Neuronal stem cell (in vitro differentiated cells): ENCODE data around the gene USPL1.

ENCODE experiments used
- DNase-seq: peaks from one replicate; pipeline ENCODE4 v3.0.0-alpha.2; 2013; ENCODE audit warnings: low spot score
- H2AFZ ChIP-seq: one replicate; pipeline ENCODE4 v1.6.1; 2013; ENCODE audit warnings: mild to moderate bottlenecking, low read length, inconsistent platforms
- H2AK5ac ChIP-seq: 2 replicates; pipeline ENCODE4 v1.6.1; 2013; ENCODE audit warnings: low read depth, mild to moderate bottlenecking, inconsistent platforms, low read length, moderate library complexity, mixed read lengths
- H2BK120ac ChIP-seq: 2 replicates; pipeline ENCODE4 v1.6.1; 2013; ENCODE audit warnings: low read depth, mild to moderate bottlenecking, inconsistent platforms, low read length, moderate library complexity, mixed read lengths
- H2BK12ac ChIP-seq: one replicate; pipeline ENCODE4 v1.6.1; 2013; ENCODE audit warnings: low read length, inconsistent platforms
- H2BK15ac ChIP-seq: 2 replicates; pipeline ENCODE4 v1.6.1; 2013; ENCODE audit warnings: mild to moderate bottlenecking, low read length, inconsistent platforms, mixed read lengths
- H2BK5ac ChIP-seq: one replicate; pipeline ENCODE4 v1.6.1; 2013; ENCODE audit warnings: inconsistent platforms, mild to moderate bottlenecking, low read length, moderate library complexity
- H3K14ac ChIP-seq: one replicate; pipeline ENCODE4 v1.6.1; 2013; ENCODE audit warnings: low read length, inconsistent platforms
- H3K18ac ChIP-seq: 2 replicates; pipeline ENCODE4 v1.6.1; 2013; ENCODE audit warnings: low read length, inconsistent platforms
- H3K23ac ChIP-seq: 2 replicates; pipeline ENCODE4 v1.6.1; 2013; ENCODE audit warnings: low read depth, mild to moderate bottlenecking, mixed read lengths, low read length, inconsistent platforms; ENCODE audit not compliant: poor library complexity
- H3K27ac ChIP-seq: replicated peaks from 3 replicates; pipeline ENCODE4 v1.5.1; 2013; ENCODE audit warnings: low read length, inconsistent platforms
- H3K27me3 ChIP-seq, 3 experiments: 2 replicates each; pipeline ENCODE4 v1.6.1; 2013; ENCODE audit warnings: low read length in 3 of 3, mild to moderate bottlenecking in 2 of 3, inconsistent platforms in 1 of 3, low read depth in 1 of 3, mixed read lengths in 1 of 3, moderate library complexity in 1 of 3; ENCODE audit not compliant: control insufficient read depth in 3 of 3, insufficient read depth in 3 of 3
- H3K36me3 ChIP-seq, 2 donors: replicated peaks in 1 of 2; 2 replicates each; pipeline ENCODE4 v1.6.1; 2013; ENCODE audit warnings: low read length in 2 of 2; ENCODE audit not compliant: control insufficient read depth in 2 of 2, insufficient read depth in 2 of 2
- H3K4ac ChIP-seq: 2 replicates; pipeline ENCODE4 v1.6.1; 2013; ENCODE audit warnings: inconsistent platforms, mild to moderate bottlenecking, low read length, moderate library complexity
- H3K4me1 ChIP-seq, 2 donors: 1 replicate in 1 of 2; 2 replicates in 1 of 2; pipeline ENCODE4 v1.6.1; 2013; ENCODE audit warnings: low read length in 2 of 2, low read depth in 1 of 2; ENCODE audit not compliant: control insufficient read depth in 2 of 2, insufficient read depth in 1 of 2
- H3K4me2 ChIP-seq: one replicate; pipeline ENCODE4 v1.6.1; 2013; ENCODE audit warnings: mild to moderate bottlenecking, low read length, inconsistent platforms; ENCODE audit not compliant: insufficient read depth, poor library complexity, severe bottlenecking
- H3K4me3 ChIP-seq, 2 donors: 2 replicates each; pipeline ENCODE4 v1.5.1; 2013; ENCODE audit warnings: low read length in 2 of 2, mild to moderate bottlenecking in 2 of 2, inconsistent platforms in 1 of 2, moderate library complexity in 1 of 2
- H3K79me1 ChIP-seq: one replicate; pipeline ENCODE4 v1.6.1; 2013; ENCODE audit warnings: low read depth, mild to moderate bottlenecking, inconsistent platforms, low read length, moderate library complexity
- H3K9ac ChIP-seq: one replicate; pipeline ENCODE4 v1.6.1; 2013; ENCODE audit warnings: mild to moderate bottlenecking, low read depth, low read length, inconsistent platforms; ENCODE audit not compliant: poor library complexity
- H3K9me3 ChIP-seq, 2 donors: replicated peaks in 1 of 2; 2 replicates each; pipeline versions ENCODE3 to v1.6.1; 2013; ENCODE audit warnings: low read length in 2 of 2, mild to moderate bottlenecking in 2 of 2, inconsistent platforms in 1 of 2, low read depth in 1 of 2, mixed read lengths in 1 of 2, moderate library complexity in 1 of 2; ENCODE audit not compliant: control insufficient read depth in 2 of 2, insufficient read depth in 1 of 2
- H4K8ac ChIP-seq: one replicate; pipeline ENCODE4 v1.6.1; 2013; ENCODE audit warnings: low read depth, mild to moderate bottlenecking, inconsistent platforms, low read length, moderate library complexity
- H4K91ac ChIP-seq: one replicate; pipeline ENCODE4 v1.6.1; 2013; ENCODE audit warnings: low read length, low read depth, mild to moderate bottlenecking, inconsistent platforms; ENCODE audit not compliant: poor library complexity
- WGBS, 2 donors: extraction: QIAGEN DNeasy Blood & Tissue Kit; methylation state at CpG; one replicate each; pipeline ENCODE4 v1.1.7; 2013; ENCODE audit warnings: missing lambda C conversion rate in 2 of 2, mixed read lengths in 1 of 2; ENCODE audit not compliant: insufficient read length in 2 of 2, insufficient replicate concordance in 1 of 2; ENCODE audit errors: extremely low coverage in 2 of 2; 5-methylcytosine and 5-hydroxymethylcytosine counted together

USPL1 gene

GRCh38 chr13:30623392-30623791, 5.7 kb downstream of the USPL1 start:
- Histone ChIP-seq H2AFZ (no peak overlapping the region), H3K23ac (no peak overlapping the region), H3K14ac (no peak overlapping the region), H2BK12ac (no peak overlapping the region), H3K4me3 (no peak overlapping the region), H2BK120ac (no peak overlapping the region), H3K4me1 (peaks cover 4 to 24% of the 10 kb centered on the region in 2 donors), H3K36me3 (peaks cover 5 to 71% of the 10 kb centered on the region in 2 donors), H4K8ac (no peak overlapping the region), H3K4me2 (no peak overlapping the region), H3K79me1 (peaks cover 2% of the 10 kb centered on the region), H4K91ac (no peak overlapping the region), H3K27me3 (no peaks in the 10 kb centered on the region), H2BK5ac (no peak overlapping the region), H3K9ac (no peak overlapping the region), H3K27ac (no peak overlapping the region), H3K4ac (no peak overlapping the region), H3K9me3 (no peaks in the 10 kb centered on the region), H3K18ac (no peak overlapping the region), H2BK15ac (no peak overlapping the region), H2AK5ac (no peak overlapping the region)
- no CpG with 5 or more reads among the region's 5 CpGs for WGBS, 2 donors
- no peak for DNase-seq

- Histone ChIP-seq H3K27ac (no peak overlapping the region), H2BK5ac (no peak overlapping the region), H3K9me3 (no peaks in the 10 kb centered on the region), H3K4me3 (no peak overlapping the region), H4K8ac (no peak overlapping the region), H3K18ac (no peak overlapping the region), H3K4me2 (no peak overlapping the region), H3K27me3 (no peaks in the 10 kb centered on the region), H2BK12ac (no peak overlapping the region), H3K4ac (no peak overlapping the region), H3K9ac (no peak overlapping the region), H2BK120ac (no peak overlapping the region), H4K91ac (no peak overlapping the region), H3K79me1 (peaks cover 2% of the 10 kb centered on the region), H2AFZ (no peak overlapping the region), H3K14ac (no peak overlapping the region), H3K4me1 (peaks cover 2 to 14% of the 10 kb centered on the region in 2 donors), H2BK15ac (no peak overlapping the region), H3K23ac (no peak overlapping the region), H3K36me3 (peaks cover 5 to 83% of the 10 kb centered on the region in 2 donors), H2AK5ac (no peak overlapping the region)
- WGBS, 2 donors, result no CpG with 5 or more reads among the region's 1 CpG
- DNase-seq, result no peak
Observed at GRCh38 chr13:30624630-30625029, 6.9 kb downstream of the USPL1 start.

- Histone ChIP-seq H3K23ac (no peak overlapping the region), H3K9ac (no peak overlapping the region), H2AK5ac (no peak overlapping the region), H2BK5ac (no peak overlapping the region), H3K14ac (no peak overlapping the region), H3K4ac (no peak overlapping the region), H3K79me1 (peaks cover 3% of the 10 kb centered on the region), H2BK120ac (no peak overlapping the region), H3K18ac (no peak overlapping the region), H3K4me2 (no peak overlapping the region), H3K9me3 (peaks cover 0 to 7% of the 10 kb centered on the region in 2 donors), H3K36me3 (peaks cover 11 to 92% of the 10 kb centered on the region in 2 donors), H2AFZ (no peak overlapping the region), H4K91ac (no peak overlapping the region), H4K8ac (no peak overlapping the region), H3K27me3 (no peaks in the 10 kb centered on the region), H3K27ac (no peak overlapping the region), H2BK15ac (no peak overlapping the region), H3K4me3 (no peak overlapping the region), H2BK12ac (no peak overlapping the region), H3K4me1 (no peaks in the 10 kb centered on the region)
- DNase-seq, result no peak
Observed at GRCh38 chr13:30629527-30629926, 11.8 kb downstream of the USPL1 start.

- WGBS, 2 donors, result no CpG with 5 or more reads among the region's 4 CpGs
- Histone ChIP-seq H2AK5ac (no peak overlapping the region), H3K27ac (no peak overlapping the region)
Observed at GRCh38 chr13:30633861-30634260, 16.1 kb downstream of the USPL1 start.

More at GRCh38 chr13:30633861-30634260, 16.1 kb downstream of the USPL1 start:
- H2BK5ac ChIP-seq, result no peak overlapping the region
- no peak overlapping the region for H3K23ac ChIP-seq
- no peak overlapping the region for H3K4me2 ChIP-seq
- H2BK120ac ChIP-seq, result no peak overlapping the region
- H2AFZ ChIP-seq, result no peak overlapping the region
- no peak overlapping the region for H3K4ac ChIP-seq
- no peak overlapping the region for H2BK15ac ChIP-seq
- no peak overlapping the region for H3K9ac ChIP-seq
- H3K27me3 ChIP-seq, result no peaks in the 10 kb centered on the region
- H3K18ac ChIP-seq, result no peak overlapping the region
- H3K79me1 ChIP-seq, result peaks cover 3% of the 10 kb centered on the region
- no peak for DNase-seq
- H3K9me3 ChIP-seq, result peaks cover 0 to 7% of the 10 kb centered on the region in 2 donors
- no peak overlapping the region for H2BK12ac ChIP-seq
- no peak overlapping the region for H3K14ac ChIP-seq
- H3K36me3 ChIP-seq, result peaks cover 10 to 92% of the 10 kb centered on the region in 2 donors
- H4K91ac ChIP-seq, result no peak overlapping the region
- H3K4me1 ChIP-seq, result no peaks in the 10 kb centered on the region
- H4K8ac ChIP-seq, result no peak overlapping the region
- no peak overlapping the region for H3K4me3 ChIP-seq
